Midbrain (tissue), 1 donor: ENCODE data around the gene UQCC2.

ENCODE experiments used
- DNase-seq: peaks from one replicate; lab custom pipeline; 2025; lab: John Stamatoyannopoulos, UW

Gene UQCC2

GRCh38 chr6:33676416-33677142, 34.9 kb downstream of the UQCC2 start:
- DNase-seq: no peak

- DNase-seq: no peak
Measured at GRCh38 chr6:33675968-33676367, 35.5 kb downstream of the UQCC2 start.

- no peak for DNase-seq
Measured at GRCh38 chr6:33673851-33674250, 37.6 kb downstream of the UQCC2 start.

- no peak for DNase-seq
Measured at GRCh38 chr6:33672808-33673207, 38.7 kb downstream of the UQCC2 start.

- DNase-seq: no peak
Measured at GRCh38 chr6:33671744-33672072, 39.8 kb downstream of the UQCC2 start.

GRCh38 chr6:33670971-33671743, 40.3 kb downstream of the UQCC2 start:
- no peak for DNase-seq

GRCh38 chr6:33670086-33670660, 41.3 kb downstream of the UQCC2 start:
- no peak for DNase-seq

GRCh38 chr6:33668914-33669313, 42.6 kb downstream of the UQCC2 start:
- DNase-seq: no peak

- no peak for DNase-seq
Measured at GRCh38 chr6:33668328-33668727, 43.2 kb downstream of the UQCC2 start.

- DNase-seq: no peak
Measured at GRCh38 chr6:33667776-33668175, 43.7 kb downstream of the UQCC2 start.

GRCh38 chr6:33667072-33667471, 44.4 kb downstream of the UQCC2 start:
- no peak for DNase-seq

- DNase-seq: no peak
Measured at GRCh38 chr6:33665957-33666356, 45.5 kb downstream of the UQCC2 start.

GRCh38 chr6:33664506-33665057, 46.9 kb downstream of the UQCC2 start:
- DNase-seq: no peak

GRCh38 chr6:33663727-33664449, 47.6 kb downstream of the UQCC2 start:
- DNase-seq: no peak

GRCh38 chr6:33663028-33663427, 48.5 kb downstream of the UQCC2 start:
- no peak for DNase-seq

GRCh38 chr6:33662318-33662717, 49.2 kb downstream of the UQCC2 start:
- DNase-seq: no peak

- no peak for DNase-seq
Measured at GRCh38 chr6:33661106-33661838, 50.2 kb downstream of the UQCC2 start.

- DNase-seq: no peak
Measured at GRCh38 chr6:33659986-33660385, 51.5 kb downstream of the UQCC2 start.

GRCh38 chr6:33658982-33659689, 52.4 kb downstream of the UQCC2 start:
- DNase-seq: no peak

GRCh38 chr6:33656844-33657243, 54.7 kb downstream of the UQCC2 start:
- no peak for DNase-seq
